Stimulated activated CD4-positive, alpha-beta T cell treated with anti-CD3 and anti-CD28 coated beads, Interleukin-12 subunit alpha, Interleukin-12 subunit beta, amount 100 ng/mL, for 24 hours (primary cell): ENCODE data around the gene TRIM32.

Experiments used
- DNase-seq, 2 experiments: peaks; one replicate each; pipeline ENCODE4 v3.0.0-alpha.2; 2020; ENCODE audit warnings: low read depth in 2 of 2

TRIM32 gene

GRCh38 chr9:116705531-116705930, 18.4 kb downstream of the TRIM32 start:
- DNase-seq, result no peak

GRCh38 chr9:116706310-116707290, 19.5 kb downstream of the TRIM32 start:
- DNase-seq, result no peak

GRCh38 chr9:116712781-116713180, 25.7 kb downstream of the TRIM32 start:
- no peak for DNase-seq

- no peak for DNase-seq
Observed at GRCh38 chr9:116713271-116713670, 26.2 kb downstream of the TRIM32 start.

DNA sequence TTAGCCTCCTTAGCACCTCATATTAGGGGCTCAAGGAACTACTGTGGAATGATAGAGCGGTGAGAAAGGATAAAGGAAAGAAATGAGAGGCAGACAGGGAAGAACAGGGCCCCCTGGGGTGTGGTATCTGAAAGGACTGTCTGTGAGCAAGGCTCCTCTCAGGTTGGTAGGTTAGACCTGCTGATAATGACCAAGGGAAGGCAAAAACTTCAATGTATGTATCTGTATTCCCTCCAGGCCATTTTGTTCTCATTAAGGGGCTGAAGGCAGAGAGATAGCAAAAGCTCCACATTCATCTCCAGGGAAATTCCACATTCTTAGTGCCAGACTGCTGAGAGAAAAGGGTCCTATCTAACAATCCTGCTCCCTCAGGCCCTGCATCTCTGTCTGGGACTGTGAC, 28.6 kb downstream of the TRIM32 start:
- DNase-seq, result no peak

DNA sequence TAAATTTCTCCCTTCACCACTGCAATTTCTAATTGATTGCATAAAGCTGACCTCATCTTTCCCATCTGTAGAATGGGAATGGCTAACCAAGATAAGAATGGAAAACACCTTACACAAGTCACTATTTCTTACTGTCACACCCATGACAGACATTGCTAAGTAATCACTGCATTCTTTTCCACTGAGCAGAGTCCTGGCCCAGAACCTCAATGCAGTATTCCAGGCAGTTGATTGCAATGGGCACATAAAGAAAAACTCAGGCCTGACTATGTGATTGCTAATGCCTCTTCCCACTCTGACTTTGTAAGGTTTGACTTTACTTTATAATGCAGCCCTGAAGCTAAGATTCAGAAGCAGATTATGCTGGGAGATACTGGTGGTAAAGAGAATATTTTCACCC, 29.3 kb downstream of the TRIM32 start:
- no peak for DNase-seq

- DNase-seq, result no peak
Observed at GRCh38 chr9:116717150-116717549, 30.0 kb downstream of the TRIM32 start.

- no peak for DNase-seq
Observed at GRCh38 chr9:116718111-116718510, 31.0 kb downstream of the TRIM32 start.

DNA sequence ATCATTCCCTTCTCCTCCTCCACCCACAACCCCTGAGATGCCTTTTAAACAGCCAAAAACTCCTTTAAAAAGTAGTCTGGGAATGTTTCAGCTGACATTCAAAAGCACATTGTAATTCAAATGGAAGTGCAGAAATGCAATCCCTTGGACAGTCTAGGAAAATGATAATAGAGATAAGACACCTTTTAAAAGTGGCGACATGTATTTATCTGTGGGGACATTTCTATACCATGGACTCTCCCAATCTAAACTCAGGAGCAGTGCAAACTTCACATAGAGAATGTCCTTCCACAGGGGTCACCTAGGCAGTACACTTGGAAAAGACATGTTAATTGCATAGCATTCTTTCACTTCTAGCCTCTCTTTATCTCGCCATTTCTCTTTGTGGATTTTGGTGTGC, 33.0 kb downstream of the TRIM32 start:
- DNase-seq, result no peak

DNA sequence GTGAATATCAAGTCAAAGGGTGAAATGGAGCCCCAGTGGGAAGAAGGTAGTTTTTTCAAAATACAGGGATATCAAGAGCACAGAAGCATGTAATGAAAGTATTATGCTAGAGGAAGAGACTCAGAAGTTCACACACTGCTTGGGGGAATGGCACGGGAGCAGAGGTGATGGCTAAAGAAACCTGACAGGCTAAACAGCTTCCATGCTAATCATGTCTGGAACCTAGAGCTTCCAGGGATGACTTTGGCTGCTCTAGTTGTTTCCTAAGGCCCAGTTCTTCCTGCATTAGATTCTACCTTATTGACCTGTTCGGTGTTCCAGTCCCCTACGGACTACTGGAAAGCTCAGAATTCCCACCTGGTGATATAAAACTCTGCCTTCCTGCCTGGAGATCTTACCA, 34.3 kb downstream of the TRIM32 start:
- DNase-seq, result no peak

- DNase-seq, result no peak
Observed at GRCh38 chr9:116721944-116722343, 34.8 kb downstream of the TRIM32 start.

DNA sequence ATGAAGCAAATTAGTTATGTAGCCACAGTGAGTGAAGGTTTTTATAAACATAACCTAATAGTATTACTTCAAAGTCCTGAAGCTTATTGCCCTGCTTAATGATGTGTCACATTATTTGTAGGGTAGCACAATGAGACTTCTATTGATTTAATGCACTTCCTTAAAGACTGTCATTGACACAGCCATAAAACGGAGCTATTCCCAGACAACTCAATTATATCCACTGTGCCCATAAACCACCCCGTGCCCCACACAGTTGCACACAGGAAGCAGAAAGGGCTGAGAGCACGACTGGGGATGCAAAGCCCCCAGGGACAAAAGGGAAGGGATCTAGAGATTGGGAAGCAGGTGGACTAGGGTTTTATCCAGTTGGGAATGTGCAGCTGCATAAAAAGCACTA, 37.0 kb downstream of the TRIM32 start:
- DNase-seq, result no peak

GRCh38 chr9:116726602-116727001, 39.5 kb downstream of the TRIM32 start:
- no peak for DNase-seq

DNA sequence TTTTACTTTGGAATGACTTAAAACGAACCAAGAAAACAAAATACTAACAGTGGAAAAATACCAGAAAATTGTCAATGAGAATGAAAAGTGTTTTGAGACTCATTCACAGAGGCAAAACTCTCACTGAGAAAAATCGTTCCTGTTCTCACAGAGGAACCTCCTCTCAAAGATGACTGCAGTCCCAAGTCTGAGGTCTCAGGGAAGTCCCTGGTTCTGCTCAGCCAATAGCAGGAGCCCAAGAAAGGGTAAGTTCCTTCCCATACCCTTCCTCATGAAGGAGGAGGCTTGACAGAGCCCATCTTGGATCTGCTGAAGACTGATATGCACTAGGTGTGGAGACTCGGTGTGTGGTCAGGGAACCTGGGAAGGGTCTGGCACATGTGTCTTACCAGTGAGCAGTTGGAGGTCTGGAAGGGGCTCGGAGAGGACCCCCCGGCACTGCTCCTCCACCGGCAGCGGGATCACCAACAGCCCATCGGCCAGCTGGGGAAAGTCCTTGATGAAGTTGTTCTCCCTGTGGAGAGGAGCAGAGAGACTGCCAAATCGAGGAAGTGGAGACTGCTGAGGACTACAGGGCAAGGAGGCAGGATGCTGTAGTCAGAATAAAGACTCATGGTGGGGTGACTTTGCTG, 46.0 kb downstream of the TRIM32 start:
- DNase-seq, result no peak

GRCh38 chr9:116736399-116737151, 49.5 kb downstream of the TRIM32 start:
- DNase-seq, result no peak

GRCh38 chr9:116737152-116737546, 50.0 kb downstream of the TRIM32 start:
- peak; percentile 2 to 63 for DNase-seq

DNA sequence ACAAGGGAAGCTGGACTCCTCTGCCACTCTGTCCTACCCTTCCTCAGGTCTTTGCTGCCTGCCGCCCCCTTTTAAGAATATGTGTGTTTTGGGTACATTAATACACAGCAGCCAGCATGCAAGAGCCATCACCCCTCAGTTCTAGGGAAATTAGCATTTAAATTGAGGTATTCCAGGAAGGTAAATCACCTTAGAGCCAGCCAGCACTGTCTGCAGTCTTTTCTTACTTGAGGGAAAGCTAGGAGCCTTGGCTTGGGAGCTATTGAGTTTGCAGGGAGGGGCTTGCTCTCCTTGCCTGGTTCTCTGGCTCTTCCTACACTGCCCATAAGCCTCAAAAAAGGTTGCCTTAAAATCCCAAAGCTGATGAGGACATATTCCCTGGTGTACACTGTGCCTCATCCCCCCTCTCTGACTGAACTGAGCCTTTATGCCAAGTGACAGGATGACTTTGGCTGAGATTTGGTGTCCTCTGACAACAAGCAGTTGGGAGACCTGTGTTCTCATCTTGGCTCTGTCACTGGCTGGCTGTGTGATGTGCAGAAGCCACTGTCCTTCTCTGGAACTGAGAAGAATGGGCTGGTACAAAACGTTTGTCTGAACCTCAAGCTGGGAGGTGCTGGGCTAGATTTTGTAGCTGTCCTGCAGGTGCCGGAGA, 54.1 kb downstream of the TRIM32 start:
- no peak for DNase-seq

DNA sequence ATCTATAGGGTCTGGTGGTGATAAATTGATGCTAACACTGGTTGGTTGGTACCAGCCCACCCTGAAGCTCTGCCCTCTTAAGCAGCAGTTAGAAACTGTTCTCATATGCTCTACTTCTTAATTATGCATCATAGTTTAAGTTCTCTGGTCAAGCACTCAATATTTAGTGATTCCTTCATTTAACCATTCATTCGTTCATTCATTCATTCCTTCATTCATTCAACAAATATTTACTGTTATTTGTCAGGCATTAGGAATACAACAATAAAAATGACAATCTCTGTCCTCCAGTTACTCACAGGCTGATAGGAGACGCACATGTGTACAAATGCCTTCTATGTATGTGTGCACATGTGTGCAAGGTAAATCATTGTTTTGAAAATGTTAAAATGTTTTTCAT, 54.6 kb downstream of the TRIM32 start:
- DNase-seq, result no peak

- DNase-seq, result no peak
Observed at GRCh38 chr9:116749176-116749575, 62.1 kb downstream of the TRIM32 start.

DNA sequence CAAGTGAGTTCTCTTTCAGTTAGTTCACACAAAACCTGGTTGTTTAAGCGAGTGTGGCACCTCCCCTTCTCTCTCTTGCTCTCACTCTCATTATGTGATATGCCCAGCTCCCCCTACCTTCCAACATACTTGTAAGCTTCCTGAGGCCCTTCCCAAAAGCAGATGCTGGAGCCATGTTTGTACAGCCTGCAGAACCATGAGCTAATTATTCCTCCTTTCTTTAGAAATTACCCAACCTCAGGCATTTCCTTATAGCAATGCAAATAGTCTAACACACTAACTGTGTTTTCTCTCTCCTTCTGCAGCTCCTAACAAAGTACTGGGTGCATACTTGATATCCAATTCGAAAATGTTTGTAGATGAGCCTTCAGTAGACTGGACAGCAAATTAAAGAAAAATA, 62.7 kb downstream of the TRIM32 start:
- DNase-seq, result no peak

GRCh38 chr9:116750510-116750909, 63.4 kb downstream of the TRIM32 start:
- no peak for DNase-seq
